Heart left ventricle (tissue), 13 donors: ENCODE measurements around the gene CACNA1S.

Source experiments
- CTCF ChIP-seq, 12 donors: fragments of 200-600 bp; sonication (generic) in 4 of 12; IDR thresholded peaks; one replicate each; pipeline versions ENCODE4 v1.5.0 to v1.8.0; 2018 to 2022; ENCODE audit warnings: antibody characterized with exemption in 12 of 12, mild to moderate bottlenecking in 5 of 12
- POLR2A ChIP-seq, 2 donors: fragments of 450-650 bp; IDR thresholded peaks; one replicate each; pipeline ENCODE4 v1.6.1; 2017; ENCODE audit warnings: antibody characterized with exemption in 2 of 2, mild to moderate bottlenecking in 2 of 2, moderate library complexity in 2 of 2
- donor health status: ischemic (EF 13 %, LVEDD 7.1; RV severe dilation, severe dysfunction).
- donor health status: DM: no; HTN: yes; CAD: no.
- donor health status: DM: no; HTN: no; CAD: no.
- donor health status: ischemic (EF 25% LVEDD 6.9; RV normal size, moderate dysfunction).
- donor health status: ischemic (EF 25% LVEDD 5.7; RV mildly dilated, moderate dysfunction).
- donor health status: ischemic (EF 35%, LVEDD 5.7; RV mildly dilated, moderate dysfunction).
- donor health status: nonischemic (EF 11% LVEDD 7.7; RV severe dilation, severe dysfunction).
- donor health status: DM: yes; HTN: yes; CAD: no.
- donor health status: PGD.
- donor health status: ischemic (EF 29% LVEDD 5.4; RV normal size, mild dysfunction).
- donor health status: nonischemic (EF 23%, LVEDD 6.1; RV moderate dilation, normal function).

- TF ChIP-seq CTCF (IDR thresholded peaks at IDR 0.05) (no peak), POLR2A (IDR thresholded peaks at IDR 0.05) (no peak)
These were observed 13.1 kb downstream of the CACNA1S start for GRCh38 chr1:201098992-201099677.
